M059J (cell line): Measurements from ENCODE around the gene ATP5F1D. TPM values are rescaled to one million over a fixed set of nuclear protein-coding genes. Genes with fewer than 3 reads are reported as not detected.

Experiments
- DNase-seq: peaks from one replicate; pipeline ENCODE4 v3.0.0-alpha.2; 2012; ENCODE audit warnings: low read depth
- total RNA-seq: library from RNA; depleted of rRNA; stranded (reverse); fragments of >200 nt; shearing (Covaris generic); gene quantifications from 2 replicates; pipeline ENCODE4 v1.2.3, GENCODE V29; 2014

The ATP5F1D gene
- total RNA-seq, 1 experiment from 2014 or later = 69.8 TPM

- DNase-seq = no peak
Observed at GRCh38 chr19:1280636-1281568, 39.4 kb downstream of the ATP5F1D start.

GRCh38 chr19:1281569-1282287, 40.2 kb downstream of the ATP5F1D start:
- no peak for DNase-seq

GRCh38 chr19:1282588-1283206, 41.1 kb downstream of the ATP5F1D start:
- DNase-seq = peak; percentile 29

GRCh38 chr19:1283207-1283916, 41.8 kb downstream of the ATP5F1D start:
- no peak for DNase-seq

GRCh38 chr19:1283917-1284292, 42.4 kb downstream of the ATP5F1D start:
- DNase-seq = no peak

- DNase-seq = peak; percentile 17
Observed at GRCh38 chr19:1284293-1284978, 42.9 kb downstream of the ATP5F1D start.

- no peak for DNase-seq
Observed at GRCh38 chr19:1284979-1285736, 43.6 kb downstream of the ATP5F1D start.

GRCh38 chr19:1285737-1286360, 44.3 kb downstream of the ATP5F1D start, which contains the start of gene EFNA2:
EFNA2 (plus strand) TSS chr19:1285873; CDS start chr19:1286169, 296 bp downstream.
- DNase-seq = no peak

GRCh38 chr19:1286487-1287353, 45.2 kb downstream of the ATP5F1D start:
- DNase-seq = no peak

- DNase-seq = no peak
Observed at GRCh38 chr19:1287354-1288225, 46.0 kb downstream of the ATP5F1D start.

GRCh38 chr19:1288226-1288612, 46.7 kb downstream of the ATP5F1D start:
- DNase-seq = no peak

- DNase-seq = no peak
Observed at GRCh38 chr19:1288833-1289685, 47.5 kb downstream of the ATP5F1D start.

- DNase-seq = no peak
Observed at GRCh38 chr19:1289686-1290025, 48.1 kb downstream of the ATP5F1D start.

GRCh38 chr19:1290196-1290702, 48.7 kb downstream of the ATP5F1D start:
- no peak for DNase-seq

- DNase-seq = no peak
Observed at GRCh38 chr19:1290703-1291651, 49.4 kb downstream of the ATP5F1D start.
